GM23338 (cell line): ENCODE results near the gene FPR1. TPM values are rescaled to one million over a fixed set of nuclear protein-coding genes. Genes with fewer than 3 reads are reported as not detected.

Experiments
- ATAC-seq: fragments of 200-7000 bp; cut with Tn5 transposase; 3 replicates; pipeline ENCODE4 v1.9.1; 2020
- DNase-seq: peaks from one replicate; pipeline ENCODE4 v3.0.0-alpha.2; 2015; ENCODE audit warnings: low spot score
- H2AFZ ChIP-seq: fragments of 200-600 bp; sonication (generic); 2 replicates; pipeline ENCODE4 v1.8.0; 2016; ENCODE audit warnings: antibody characterized with exemption, mild to moderate bottlenecking, moderate library complexity
- H3F3A ChIP-seq: fragments of 200-600 bp; sonication (generic); replicated peaks from 2 replicates; pipeline ENCODE4 v1.8.0; 2017; ENCODE audit warnings: antibody characterized with exemption, mixed run types, low read depth
- H3K27ac ChIP-seq: fragments of 200-600 bp; sonication (generic); 2 replicates; pipeline ENCODE4 v1.6.1; 2016; ENCODE audit warnings: low read depth
- H3K27me3 ChIP-seq: fragments of 200-600 bp; sonication (generic); 2 replicates; pipeline ENCODE4 v1.8.0; 2016; ENCODE audit warnings: mild to moderate bottlenecking, mixed run types, moderate library complexity; ENCODE audit not compliant: insufficient read depth
- H3K36me3 ChIP-seq: fragments of 200-600 bp; sonication (generic); 2 replicates; pipeline ENCODE4 v1.8.0; 2016; ENCODE audit warnings: mild to moderate bottlenecking; ENCODE audit not compliant: insufficient read depth
- H3K4me1 ChIP-seq: fragments of 200-600 bp; sonication (generic); 2 replicates; pipeline ENCODE4 v1.8.0; 2016; ENCODE audit warnings: mild to moderate bottlenecking, moderate library complexity; ENCODE audit not compliant: insufficient read depth
- H3K4me2 ChIP-seq: fragments of 200-600 bp; sonication (generic); 2 replicates; pipeline ENCODE4 v1.7.1; 2017; ENCODE audit warnings: mixed run types
- H3K4me3 ChIP-seq: fragments of 200-600 bp; sonication (generic); 2 replicates; pipeline ENCODE4 v1.6.1; 2016; ENCODE audit warnings: mixed run types
- H3K79me2 ChIP-seq: fragments of 200-600 bp; sonication (generic); replicated peaks from 2 replicates; pipeline ENCODE4 v1.8.0; 2017; ENCODE audit warnings: mild to moderate bottlenecking; ENCODE audit not compliant: insufficient read depth
- H3K9me2 ChIP-seq: fragments of 200-600 bp; sonication (generic); 2 replicates; pipeline ENCODE4 v1.8.0; 2017; ENCODE audit not compliant: insufficient read depth
- H4K20me1 ChIP-seq: fragments of 200-600 bp; sonication (generic); replicated peaks from 2 replicates; pipeline ENCODE4 v1.8.0; 2017; ENCODE audit warnings: mild to moderate bottlenecking; ENCODE audit not compliant: insufficient read depth
- H3K27ac Mint-ChIP-seq: 2 replicates; pipeline ENCODE4 v1.8.0; 2020; ENCODE audit warnings: inconsistent platforms, mild to moderate bottlenecking, moderate library complexity, mixed read lengths
- H3K27me3 Mint-ChIP-seq: 3 replicates; pipeline ENCODE4 v1.8.0; 2022; ENCODE audit warnings: low read depth, mild to moderate bottlenecking, moderate library complexity, mixed read lengths, inconsistent platforms; ENCODE audit not compliant: insufficient read depth, poor library complexity
- H3K36me3 Mint-ChIP-seq: 3 replicates; pipeline ENCODE4 v1.8.0; 2021; ENCODE audit warnings: low read depth, mild to moderate bottlenecking, inconsistent platforms, moderate library complexity, mixed read lengths
- H3K4me1 Mint-ChIP-seq: 3 replicates; pipeline ENCODE4 v1.8.0; 2020; ENCODE audit warnings: mild to moderate bottlenecking, inconsistent platforms, mixed read lengths
- H3K4me3 Mint-ChIP-seq: 3 replicates; pipeline ENCODE4 v1.8.0; 2021; ENCODE audit warnings: moderate library complexity, mild to moderate bottlenecking, inconsistent platforms, mixed read lengths
- H3K9me3 Mint-ChIP-seq: 3 replicates; pipeline ENCODE4 v1.8.0; 2020; ENCODE audit warnings: moderate library complexity, mild to moderate bottlenecking, inconsistent platforms, mixed read lengths
- CREB1 ChIP-seq: fragments of 250-450 bp; sonication (Bioruptor Pico); IDR thresholded peaks from 2 replicates; pipeline ENCODE4 v1.5.0; 2020; ENCODE audit warnings: low read depth, mild to moderate bottlenecking, moderate library complexity
- EZH2 ChIP-seq: fragments of 200-600 bp; sonication (generic); IDR thresholded peaks from one replicate; pipeline ENCODE4 v1.8.0; 2017; ENCODE audit warnings: antibody characterized with exemption, mild to moderate bottlenecking, low read depth; ENCODE audit not compliant: unreplicated experiment
- EZH2phosphoT487 ChIP-seq: fragments of 200-600 bp; sonication (generic); IDR thresholded peaks from one replicate; pipeline ENCODE4 v1.8.1; 2018; ENCODE audit warnings: antibody characterized with exemption; ENCODE audit not compliant: unreplicated experiment
- JUNB ChIP-seq: IDR thresholded peaks from one replicate; pipeline ENCODE4 v1.6.1; 2016; ENCODE audit warnings: antibody characterized with exemption; ENCODE audit not compliant: unreplicated experiment
- NANOG ChIP-seq: IDR thresholded peaks from 2 replicates; pipeline ENCODE4 v1.6.1; 2016; ENCODE audit warnings: antibody characterized with exemption, borderline replicate concordance
- POLR2AphosphoS5 ChIP-seq: IDR thresholded peaks from 2 replicates; pipeline ENCODE4 v1.6.1; 2016; ENCODE audit warnings: antibody characterized with exemption, low read depth
- STAT1 ChIP-seq: IDR thresholded peaks from one replicate; pipeline ENCODE4 v1.6.1; 2016; ENCODE audit warnings: antibody characterized with exemption; ENCODE audit not compliant: unreplicated experiment
- ZNF114 ChIP-seq: fragments of 250-450 bp; sonication (Bioruptor Pico); IDR thresholded peaks from 2 replicates; pipeline ENCODE4 v1.5.0; 2020; ENCODE audit warnings: mild to moderate bottlenecking, moderate library complexity
- ZNF331 ChIP-seq: fragments of 250-450 bp; sonication (Bioruptor Pico); IDR thresholded peaks from 2 replicates; pipeline ENCODE4 v1.5.0; 2020; ENCODE audit warnings: low read depth, mild to moderate bottlenecking, moderate library complexity
- polyA plus RNA-seq: library from polyadenylated mRNA; unstranded; fragments of >200 nt; fragmentation: Nextera tagmentation; extraction: Ambion mirVana; gene quantifications from 2 replicates; pipeline ENCODE4 v1.2.1, GENCODE V29; 2016
- total RNA-seq: library from RNA; depleted of rRNA; stranded (reverse); fragments of >200 nt; shearing (Covaris generic); gene quantifications from 2 replicates; pipeline ENCODE4 v1.2.3, GENCODE V29; 2014
- TF ChIP-seq, protein P1 (sequence below): fragments of 250-450 bp; sonication (Bioruptor Pico); IDR thresholded peaks from 2 replicates; pipeline ENCODE4 v1.5.0; 2020; ENCODE audit warnings: mild to moderate bottlenecking, moderate library complexity
- TF ChIP-seq, protein P2 (sequence below), 2 experiments: fragments of 200-600 bp in 1 of 2; sonication (generic) in 1 of 2; conservative IDR thresholded peaks; 2 replicates each; pipeline versions ENCODE4 v1.5.1 to v1.6.1; 2016 to 2017; ENCODE audit warnings: antibody characterized with exemption in 2 of 2, low read depth in 2 of 2, mild to moderate bottlenecking in 2 of 2, moderate library complexity in 1 of 2
- TF ChIP-seq, protein P3 (sequence below): IDR thresholded peaks from one replicate; pipeline ENCODE4 v1.6.1; 2018; ENCODE audit warnings: antibody characterized with exemption; ENCODE audit not compliant: unreplicated experiment
- TF ChIP-seq, protein P4 (sequence below): IDR thresholded peaks from 2 replicates; pipeline ENCODE4 v1.6.1; 2016; ENCODE audit warnings: antibody characterized with exemption

Gene FPR1
- total and polyA plus RNA-seq, 2 experiments from 2014 or later: not detected

DNA sequence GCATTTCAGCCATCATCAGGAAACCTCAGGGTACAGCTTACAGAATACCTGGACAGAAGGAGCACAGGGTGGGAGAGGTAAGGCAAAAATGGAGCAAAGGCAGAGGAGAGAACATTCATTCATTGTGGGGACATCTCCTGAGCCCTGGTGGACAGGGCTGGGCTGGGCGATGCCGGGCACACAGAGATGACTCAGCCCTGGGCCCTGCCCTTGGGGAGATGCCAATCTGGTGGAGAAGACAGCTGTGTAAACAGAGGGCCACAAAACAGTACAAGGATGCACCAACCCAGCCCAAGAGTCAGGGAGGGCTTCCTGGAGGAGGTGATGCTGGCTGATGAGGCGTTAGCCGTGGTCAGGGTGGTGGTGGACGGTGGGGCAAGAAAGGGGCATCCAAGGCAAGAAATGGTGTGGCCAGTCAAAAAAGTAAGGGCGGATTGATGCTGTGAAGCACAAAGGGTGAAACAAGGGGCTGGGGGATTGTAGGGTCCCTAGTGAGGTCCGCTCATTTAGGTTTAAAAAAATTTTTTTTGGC, 24.3 kb downstream of the FPR1 start:
- H3K9me3 Mint-ChIP-seq: peaks cover 33% of the 10 kb centered on the region
- Histone ChIP-seq H3K4me3 (no peak overlapping the region), H3K27me3 (no peaks in the 10 kb centered on the region), H3F3A (no peaks in the 10 kb centered on the region), H3K4me2 (no peak overlapping the region), H3K4me1 (peaks cover 12% of the 10 kb centered on the region; the same call in 1 of the 2 replicates), H3K36me3 (no peaks in the 10 kb centered on the region; the same call in 1 of the 2 replicates), H4K20me1 (no peaks in the 10 kb centered on the region), H3K27ac (no peak overlapping the region), H2AFZ (no peak overlapping the region), H3K79me2 (no peaks in the 10 kb centered on the region), H3K9me2 (no peaks in the 10 kb centered on the region)
- H3K27me3 Mint-ChIP-seq: peaks cover 19% of the 10 kb centered on the region
- H3K4me3 Mint-ChIP-seq: no peak overlapping the region
- no peak overlapping the region for H3K27ac Mint-ChIP-seq
- DNase-seq (no peak), ATAC-seq (no peak)
- peaks cover 31% of the 10 kb centered on the region for H3K4me1 Mint-ChIP-seq
- H3K36me3 Mint-ChIP-seq: peaks cover 13% of the 10 kb centered on the region
- no peak for TF ChIP-seq EZH2
- TF ChIP-seq, protein P1, sequence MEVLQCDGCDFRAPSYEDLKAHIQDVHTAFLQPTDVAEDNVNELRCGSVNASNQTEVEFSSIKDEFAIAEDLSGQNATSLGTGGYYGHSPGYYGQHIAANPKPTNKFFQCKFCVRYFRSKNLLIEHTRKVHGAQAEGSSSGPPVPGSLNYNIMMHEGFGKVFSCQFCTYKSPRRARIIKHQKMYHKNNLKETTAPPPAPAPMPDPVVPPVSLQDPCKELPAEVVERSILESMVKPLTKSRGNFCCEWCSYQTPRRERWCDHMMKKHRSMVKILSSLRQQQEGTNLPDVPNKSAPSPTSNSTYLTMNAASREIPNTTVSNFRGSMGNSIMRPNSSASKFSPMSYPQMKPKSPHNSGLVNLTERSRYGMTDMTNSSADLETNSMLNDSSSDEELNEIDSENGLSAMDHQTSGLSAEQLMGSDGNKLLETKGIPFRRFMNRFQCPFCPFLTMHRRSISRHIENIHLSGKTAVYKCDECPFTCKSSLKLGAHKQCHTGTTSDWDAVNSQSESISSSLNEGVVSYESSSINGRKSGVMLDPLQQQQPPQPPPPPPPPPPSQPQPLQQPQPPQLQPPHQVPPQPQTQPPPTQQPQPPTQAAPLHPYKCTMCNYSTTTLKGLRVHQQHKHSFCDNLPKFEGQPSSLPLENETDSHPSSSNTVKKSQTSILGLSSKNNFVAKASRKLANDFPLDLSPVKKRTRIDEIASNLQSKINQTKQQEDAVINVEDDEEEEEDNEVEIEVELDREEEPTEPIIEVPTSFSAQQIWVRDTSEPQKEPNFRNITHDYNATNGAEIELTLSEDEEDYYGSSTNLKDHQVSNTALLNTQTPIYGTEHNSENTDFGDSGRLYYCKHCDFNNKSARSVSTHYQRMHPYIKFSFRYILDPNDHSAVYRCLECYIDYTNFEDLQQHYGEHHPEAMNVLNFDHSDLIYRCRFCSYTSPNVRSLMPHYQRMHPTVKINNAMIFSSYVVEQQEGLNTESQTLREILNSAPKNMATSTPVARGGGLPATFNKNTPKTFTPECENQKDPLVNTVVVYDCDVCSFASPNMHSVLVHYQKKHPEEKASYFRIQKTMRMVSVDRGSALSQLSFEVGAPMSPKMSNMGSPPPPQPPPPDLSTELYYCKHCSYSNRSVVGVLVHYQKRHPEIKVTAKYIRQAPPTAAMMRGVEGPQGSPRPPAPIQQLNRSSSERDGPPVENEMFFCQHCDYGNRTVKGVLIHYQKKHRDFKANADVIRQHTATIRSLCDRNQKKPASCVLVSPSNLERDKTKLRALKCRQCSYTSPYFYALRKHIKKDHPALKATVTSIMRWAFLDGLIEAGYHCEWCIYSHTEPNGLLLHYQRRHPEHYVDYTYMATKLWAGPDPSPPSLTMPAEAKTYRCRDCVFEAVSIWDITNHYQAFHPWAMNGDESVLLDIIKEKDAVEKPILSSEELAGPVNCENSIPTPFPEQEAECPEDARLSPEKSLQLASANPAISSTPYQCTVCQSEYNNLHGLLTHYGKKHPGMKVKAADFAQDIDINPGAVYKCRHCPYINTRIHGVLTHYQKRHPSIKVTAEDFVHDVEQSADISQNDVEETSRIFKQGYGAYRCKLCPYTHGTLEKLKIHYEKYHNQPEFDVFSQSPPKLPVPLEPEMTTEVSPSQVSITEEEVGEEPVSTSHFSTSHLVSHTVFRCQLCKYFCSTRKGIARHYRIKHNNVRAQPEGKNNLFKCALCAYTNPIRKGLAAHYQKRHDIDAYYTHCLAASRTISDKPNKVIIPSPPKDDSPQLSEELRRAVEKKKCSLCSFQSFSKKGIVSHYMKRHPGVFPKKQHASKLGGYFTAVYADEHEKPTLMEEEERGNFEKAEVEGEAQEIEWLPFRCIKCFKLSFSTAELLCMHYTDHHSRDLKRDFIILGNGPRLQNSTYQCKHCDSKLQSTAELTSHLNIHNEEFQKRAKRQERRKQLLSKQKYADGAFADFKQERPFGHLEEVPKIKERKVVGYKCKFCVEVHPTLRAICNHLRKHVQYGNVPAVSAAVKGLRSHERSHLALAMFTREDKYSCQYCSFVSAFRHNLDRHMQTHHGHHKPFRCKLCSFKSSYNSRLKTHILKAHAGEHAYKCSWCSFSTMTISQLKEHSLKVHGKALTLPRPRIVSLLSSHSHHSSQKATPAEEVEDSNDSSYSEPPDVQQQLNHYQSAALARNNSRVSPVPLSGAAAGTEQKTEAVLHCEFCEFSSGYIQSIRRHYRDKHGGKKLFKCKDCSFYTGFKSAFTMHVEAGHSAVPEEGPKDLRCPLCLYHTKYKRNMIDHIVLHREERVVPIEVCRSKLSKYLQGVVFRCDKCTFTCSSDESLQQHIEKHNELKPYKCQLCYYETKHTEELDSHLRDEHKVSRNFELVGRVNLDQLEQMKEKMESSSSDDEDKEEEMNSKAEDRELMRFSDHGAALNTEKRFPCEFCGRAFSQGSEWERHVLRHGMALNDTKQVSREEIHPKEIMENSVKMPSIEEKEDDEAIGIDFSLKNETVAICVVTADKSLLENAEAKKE (CRISPR knock-in tag): no peak
- no peak for TF ChIP-seq NANOG
- TF ChIP-seq ZNF114 (CRISPR knock-in tag): no peak
- no peak for TF ChIP-seq EZH2phosphoT487
- TF ChIP-seq ZNF331 (CRISPR knock-in tag): no peak
- no peak for TF ChIP-seq POLR2AphosphoS5
- TF ChIP-seq CREB1 (CRISPR knock-in tag): no peak
- TF ChIP-seq, protein P2, sequence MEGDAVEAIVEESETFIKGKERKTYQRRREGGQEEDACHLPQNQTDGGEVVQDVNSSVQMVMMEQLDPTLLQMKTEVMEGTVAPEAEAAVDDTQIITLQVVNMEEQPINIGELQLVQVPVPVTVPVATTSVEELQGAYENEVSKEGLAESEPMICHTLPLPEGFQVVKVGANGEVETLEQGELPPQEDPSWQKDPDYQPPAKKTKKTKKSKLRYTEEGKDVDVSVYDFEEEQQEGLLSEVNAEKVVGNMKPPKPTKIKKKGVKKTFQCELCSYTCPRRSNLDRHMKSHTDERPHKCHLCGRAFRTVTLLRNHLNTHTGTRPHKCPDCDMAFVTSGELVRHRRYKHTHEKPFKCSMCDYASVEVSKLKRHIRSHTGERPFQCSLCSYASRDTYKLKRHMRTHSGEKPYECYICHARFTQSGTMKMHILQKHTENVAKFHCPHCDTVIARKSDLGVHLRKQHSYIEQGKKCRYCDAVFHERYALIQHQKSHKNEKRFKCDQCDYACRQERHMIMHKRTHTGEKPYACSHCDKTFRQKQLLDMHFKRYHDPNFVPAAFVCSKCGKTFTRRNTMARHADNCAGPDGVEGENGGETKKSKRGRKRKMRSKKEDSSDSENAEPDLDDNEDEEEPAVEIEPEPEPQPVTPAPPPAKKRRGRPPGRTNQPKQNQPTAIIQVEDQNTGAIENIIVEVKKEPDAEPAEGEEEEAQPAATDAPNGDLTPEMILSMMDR (conservative IDR thresholded peaks at IDR 0.05; ENCODE audit: low read depth in 2 of 2): no peak
- TF ChIP-seq JUNB: no peak
- TF ChIP-seq STAT1: no peak
- TF ChIP-seq, protein P3, sequence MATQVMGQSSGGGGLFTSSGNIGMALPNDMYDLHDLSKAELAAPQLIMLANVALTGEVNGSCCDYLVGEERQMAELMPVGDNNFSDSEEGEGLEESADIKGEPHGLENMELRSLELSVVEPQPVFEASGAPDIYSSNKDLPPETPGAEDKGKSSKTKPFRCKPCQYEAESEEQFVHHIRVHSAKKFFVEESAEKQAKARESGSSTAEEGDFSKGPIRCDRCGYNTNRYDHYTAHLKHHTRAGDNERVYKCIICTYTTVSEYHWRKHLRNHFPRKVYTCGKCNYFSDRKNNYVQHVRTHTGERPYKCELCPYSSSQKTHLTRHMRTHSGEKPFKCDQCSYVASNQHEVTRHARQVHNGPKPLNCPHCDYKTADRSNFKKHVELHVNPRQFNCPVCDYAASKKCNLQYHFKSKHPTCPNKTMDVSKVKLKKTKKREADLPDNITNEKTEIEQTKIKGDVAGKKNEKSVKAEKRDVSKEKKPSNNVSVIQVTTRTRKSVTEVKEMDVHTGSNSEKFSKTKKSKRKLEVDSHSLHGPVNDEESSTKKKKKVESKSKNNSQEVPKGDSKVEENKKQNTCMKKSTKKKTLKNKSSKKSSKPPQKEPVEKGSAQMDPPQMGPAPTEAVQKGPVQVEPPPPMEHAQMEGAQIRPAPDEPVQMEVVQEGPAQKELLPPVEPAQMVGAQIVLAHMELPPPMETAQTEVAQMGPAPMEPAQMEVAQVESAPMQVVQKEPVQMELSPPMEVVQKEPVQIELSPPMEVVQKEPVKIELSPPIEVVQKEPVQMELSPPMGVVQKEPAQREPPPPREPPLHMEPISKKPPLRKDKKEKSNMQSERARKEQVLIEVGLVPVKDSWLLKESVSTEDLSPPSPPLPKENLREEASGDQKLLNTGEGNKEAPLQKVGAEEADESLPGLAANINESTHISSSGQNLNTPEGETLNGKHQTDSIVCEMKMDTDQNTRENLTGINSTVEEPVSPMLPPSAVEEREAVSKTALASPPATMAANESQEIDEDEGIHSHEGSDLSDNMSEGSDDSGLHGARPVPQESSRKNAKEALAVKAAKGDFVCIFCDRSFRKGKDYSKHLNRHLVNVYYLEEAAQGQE: no peak
- TF ChIP-seq, protein P4, sequence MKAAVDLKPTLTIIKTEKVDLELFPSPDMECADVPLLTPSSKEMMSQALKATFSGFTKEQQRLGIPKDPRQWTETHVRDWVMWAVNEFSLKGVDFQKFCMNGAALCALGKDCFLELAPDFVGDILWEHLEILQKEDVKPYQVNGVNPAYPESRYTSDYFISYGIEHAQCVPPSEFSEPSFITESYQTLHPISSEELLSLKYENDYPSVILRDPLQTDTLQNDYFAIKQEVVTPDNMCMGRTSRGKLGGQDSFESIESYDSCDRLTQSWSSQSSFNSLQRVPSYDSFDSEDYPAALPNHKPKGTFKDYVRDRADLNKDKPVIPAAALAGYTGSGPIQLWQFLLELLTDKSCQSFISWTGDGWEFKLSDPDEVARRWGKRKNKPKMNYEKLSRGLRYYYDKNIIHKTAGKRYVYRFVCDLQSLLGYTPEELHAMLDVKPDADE: no peak
